Smooth muscle cell (in vitro differentiated cells): ENCODE results near the gene CDH13. TPM values are rescaled to one million over a fixed set of nuclear protein-coding genes. Genes with fewer than 3 reads are reported as not detected.

Experiments
- DNase-seq: peaks from one replicate; lab custom pipeline; 2025; ENCODE audit not compliant: unreplicated experiment; lab: John Stamatoyannopoulos, UW
- H2AFZ ChIP-seq: fragments of 200-600 bp; sonication (generic); 2 replicates; pipeline ENCODE4 v1.6.0; 2016; ENCODE audit warnings: antibody characterized with exemption, low read depth, mild to moderate bottlenecking
- H3F3A ChIP-seq: fragments of 200-600 bp; sonication (generic); 2 replicates; pipeline ENCODE4 v1.6.0; 2017; ENCODE audit warnings: antibody characterized with exemption, low read depth
- H3K27ac ChIP-seq: fragments of 200-600 bp; sonication (generic); 2 replicates; pipeline ENCODE4 v1.5.1; 2016; ENCODE audit warnings: low read depth, mild to moderate bottlenecking
- H3K27me3 ChIP-seq: fragments of 200-600 bp; sonication (generic); 2 replicates; pipeline ENCODE4 v1.6.1; 2016; ENCODE audit warnings: low read depth, mild to moderate bottlenecking
- H3K36me3 ChIP-seq: fragments of 200-600 bp; sonication (generic); 2 replicates; pipeline ENCODE4 v1.5.1; 2016; ENCODE audit warnings: low read depth
- H3K4me1 ChIP-seq: fragments of 200-600 bp; sonication (generic); 2 replicates; pipeline ENCODE4 v1.5.1; 2016; ENCODE audit warnings: low read depth
- H3K4me2 ChIP-seq: fragments of 200-600 bp; sonication (generic); 2 replicates; pipeline ENCODE4 v1.6.0; 2016; ENCODE audit warnings: mild to moderate bottlenecking
- H3K4me3 ChIP-seq: fragments of 200-600 bp; sonication (generic); 2 replicates; pipeline ENCODE4 v1.5.1; 2016; ENCODE audit warnings: mild to moderate bottlenecking
- H3K79me2 ChIP-seq: fragments of 200-600 bp; sonication (generic); 2 replicates; pipeline ENCODE4 v1.6.0; 2016; ENCODE audit warnings: low read depth, mild to moderate bottlenecking
- H3K9ac ChIP-seq: fragments of 200-600 bp; sonication (generic); 2 replicates; pipeline ENCODE4 v1.6.0; 2016; ENCODE audit warnings: low read depth
- H3K9me3 ChIP-seq: fragments of 200-600 bp; sonication (generic); replicated peaks from 2 replicates; pipeline ENCODE4 v1.5.1; 2016; ENCODE audit warnings: low read depth
- H4K20me1 ChIP-seq: fragments of 200-600 bp; sonication (generic); 2 replicates; pipeline ENCODE4 v1.6.0; 2016; ENCODE audit warnings: low read depth
- CTCF ChIP-seq: fragments of 200-600 bp; sonication (generic); IDR thresholded peaks from 2 replicates; pipeline ENCODE4 v1.5.1; 2017; ENCODE audit warnings: borderline replicate concordance, mild to moderate bottlenecking, antibody characterized with exemption; ENCODE audit not compliant: insufficient read depth, poor library complexity, severe bottlenecking
- WGBS: methylation state at CpG from one replicate; pipeline ENCODE4 v1.1.7; 2016; ENCODE audit warnings: low lambda C conversion rate; 5-methylcytosine and 5-hydroxymethylcytosine counted together
- polyA plus RNA-seq: library from polyadenylated mRNA; unstranded; fragments of >200 nt; fragmentation: Nextera tagmentation; extraction: Ambion mirVana; gene quantifications from 2 replicates; pipeline ENCODE4 v1.2.1, GENCODE V29; 2016
- total RNA-seq: library from RNA; depleted of rRNA; stranded (reverse); fragments of >200 nt; gene quantifications from 2 replicates; pipeline ENCODE4 v1.2.3, GENCODE V29; 2014

CDH13 gene
- total and polyA plus RNA-seq, 2 experiments from 2014 or later = 12.1 to 32.2 TPM

GRCh38 chr16:83549316-83550182, 922.8 kb downstream of the CDH13 start:
- Histone ChIP-seq H3K36me3 (no peaks in the 10 kb centered on the region), H3K9me3 (no peaks in the 10 kb centered on the region), H3K4me3 (no peak overlapping the region), H3F3A (no peaks in the 10 kb centered on the region), H3K9ac (no peak overlapping the region), H3K4me2 (no peak overlapping the region), H3K79me2 (no peaks in the 10 kb centered on the region), H4K20me1 (no peaks in the 10 kb centered on the region), H3K4me1 (no peaks in the 10 kb centered on the region), H3K27me3 (peaks cover 2% of the 10 kb centered on the region), H3K27ac (no peak overlapping the region), H2AFZ (no peak overlapping the region)
- no peak for TF ChIP-seq CTCF
- DNase-seq = no peak
- 83% methylated on average over 13 of the region's 13 CpGs for WGBS

GRCh38 chr16:83550183-83550569, 923.4 kb downstream of the CDH13 start:
- Histone ChIP-seq H3K27ac (no peak overlapping the region), H3K36me3 (no peaks in the 10 kb centered on the region), H3K4me2 (no peak overlapping the region), H3K79me2 (no peaks in the 10 kb centered on the region), H3K9me3 (no peaks in the 10 kb centered on the region), H3K9ac (no peak overlapping the region), H3K27me3 (no peaks in the 10 kb centered on the region), H3K4me1 (no peaks in the 10 kb centered on the region), H3K4me3 (no peak overlapping the region), H4K20me1 (no peaks in the 10 kb centered on the region), H2AFZ (no peak overlapping the region), H3F3A (no peaks in the 10 kb centered on the region)
- no peak for DNase-seq
- WGBS = 70% methylated on average over 4 of the region's 4 CpGs
- no peak for TF ChIP-seq CTCF

- Histone ChIP-seq H3K27ac (no peak overlapping the region), H3K4me1 (no peaks in the 10 kb centered on the region), H3K79me2 (no peaks in the 10 kb centered on the region), H3K9me3 (no peaks in the 10 kb centered on the region), H3K9ac (no peak overlapping the region), H3K27me3 (no peaks in the 10 kb centered on the region), H2AFZ (no peak overlapping the region), H3K36me3 (no peaks in the 10 kb centered on the region), H3K4me3 (no peak overlapping the region), H3K4me2 (no peak overlapping the region), H3F3A (no peaks in the 10 kb centered on the region), H4K20me1 (no peaks in the 10 kb centered on the region)
- DNase-seq = no peak
- no peak for TF ChIP-seq CTCF
- WGBS = 40% methylated on average over 3 of the region's 3 CpGs
These were observed 925.5 kb downstream of the CDH13 start for GRCh38 chr16:83552228-83552627.

GRCh38 chr16:83552930-83553329, 926.2 kb downstream of the CDH13 start:
- H4K20me1 ChIP-seq = no peaks in the 10 kb centered on the region
- no peaks in the 10 kb centered on the region for H3K36me3 ChIP-seq
- no peak for TF ChIP-seq CTCF
- no peak for DNase-seq
- H3K9me3 ChIP-seq = no peaks in the 10 kb centered on the region
- no peaks in the 10 kb centered on the region for H3K27me3 ChIP-seq
- H3K4me3 ChIP-seq = no peak overlapping the region
- no peaks in the 10 kb centered on the region for H3K79me2 ChIP-seq
- no peak overlapping the region for H3K27ac ChIP-seq
- no peak overlapping the region for H2AFZ ChIP-seq
- H3K4me2 ChIP-seq = no peak overlapping the region
- WGBS = 99% methylated on average over 9 of the region's 10 CpGs
- H3F3A ChIP-seq = no peaks in the 10 kb centered on the region
- H3K4me1 ChIP-seq = no peaks in the 10 kb centered on the region
- no peak overlapping the region for H3K9ac ChIP-seq
